SU-DHL-6 (cell line): ENCODE results near the gene DCAF15.

Experiments
- EZH2phosphoT487 ChIP-seq: fragments of 200-600 bp; sonication (generic), shearing (Covaris generic); conservative IDR thresholded peaks from 2 replicates; pipeline ENCODE4 v1.6.1; 2018; ENCODE audit warnings: mild to moderate bottlenecking, antibody characterized with exemption, low read length, moderate library complexity, mixed read lengths
- TF ChIP-seq, protein P1 (sequence below): fragments of 200-600 bp; sonication (generic); IDR thresholded peaks from one replicate; pipeline ENCODE4 v1.5.1; 2017; ENCODE audit warnings: antibody characterized with exemption, mild to moderate bottlenecking, low read length, moderate library complexity; ENCODE audit not compliant: insufficient read depth, poor library complexity, severe bottlenecking

DNA sequence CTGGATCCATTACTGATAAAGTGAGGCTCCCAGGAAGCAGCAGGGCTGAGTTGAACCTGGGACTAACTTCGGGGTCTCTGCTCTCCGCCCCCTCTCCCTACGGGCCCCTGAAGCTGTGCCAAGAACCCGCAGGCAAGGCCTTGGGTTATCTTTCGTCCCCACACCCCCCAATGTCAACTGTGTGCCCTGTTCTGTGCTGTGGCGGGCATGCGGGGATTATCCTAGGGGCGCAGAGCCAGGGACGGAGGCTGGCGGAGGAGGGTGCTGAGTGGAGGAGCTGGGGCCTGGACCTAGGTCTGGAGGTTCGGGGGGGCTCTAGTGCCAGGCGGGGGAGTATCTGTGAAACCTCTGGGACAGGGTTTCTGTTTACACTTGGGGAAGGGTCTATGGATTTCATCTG is 27.4 kb downstream of the DCAF15 start:
- TF ChIP-seq, protein P1, sequence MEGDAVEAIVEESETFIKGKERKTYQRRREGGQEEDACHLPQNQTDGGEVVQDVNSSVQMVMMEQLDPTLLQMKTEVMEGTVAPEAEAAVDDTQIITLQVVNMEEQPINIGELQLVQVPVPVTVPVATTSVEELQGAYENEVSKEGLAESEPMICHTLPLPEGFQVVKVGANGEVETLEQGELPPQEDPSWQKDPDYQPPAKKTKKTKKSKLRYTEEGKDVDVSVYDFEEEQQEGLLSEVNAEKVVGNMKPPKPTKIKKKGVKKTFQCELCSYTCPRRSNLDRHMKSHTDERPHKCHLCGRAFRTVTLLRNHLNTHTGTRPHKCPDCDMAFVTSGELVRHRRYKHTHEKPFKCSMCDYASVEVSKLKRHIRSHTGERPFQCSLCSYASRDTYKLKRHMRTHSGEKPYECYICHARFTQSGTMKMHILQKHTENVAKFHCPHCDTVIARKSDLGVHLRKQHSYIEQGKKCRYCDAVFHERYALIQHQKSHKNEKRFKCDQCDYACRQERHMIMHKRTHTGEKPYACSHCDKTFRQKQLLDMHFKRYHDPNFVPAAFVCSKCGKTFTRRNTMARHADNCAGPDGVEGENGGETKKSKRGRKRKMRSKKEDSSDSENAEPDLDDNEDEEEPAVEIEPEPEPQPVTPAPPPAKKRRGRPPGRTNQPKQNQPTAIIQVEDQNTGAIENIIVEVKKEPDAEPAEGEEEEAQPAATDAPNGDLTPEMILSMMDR, result no peak
- no peak for TF ChIP-seq EZH2phosphoT487
